K562 (cell line): ENCODE data around the gene SLC35A4. TPM values are rescaled to one million over a fixed set of nuclear protein-coding genes. Genes with fewer than 3 reads are reported as not detected.

ENCODE experiments used
- CHD7 ChIP-seq: fragments of 200-600 bp; sonication (generic); IDR thresholded peaks from one replicate; pipeline ENCODE4 v1.6.1; 2012; ENCODE audit warnings: mild to moderate bottlenecking, low read depth, low read length, inconsistent platforms
- HMG20A ChIP-seq: fragments of 450-650 bp; formaldehyde crosslinking; conservative IDR thresholded peaks from 2 replicates; pipeline ENCODE4 v1.4.0; 2020; ENCODE audit warnings: mild to moderate bottlenecking, mixed read lengths
- KDM5B ChIP-seq: fragments of 200-600 bp; sonication (generic); IDR thresholded peaks from 2 replicates; pipeline ENCODE4 v1.6.1; 2012; ENCODE audit warnings: low read depth, mild to moderate bottlenecking, moderate library complexity, low read length, control low read depth, inconsistent platforms; ENCODE audit not compliant: insufficient replicate concordance
- XRCC3 ChIP-seq: fragments of 450-650 bp; IDR thresholded peaks from 2 replicates; pipeline ENCODE4 v1.6.1; 2017; ENCODE audit warnings: mild to moderate bottlenecking, moderate library complexity
- ZNF165 ChIP-seq: fragments of 250-450 bp; sonication (Bioruptor Pico); IDR thresholded peaks from 2 replicates; pipeline ENCODE4 v1.4.0; 2020; ENCODE audit warnings: borderline replicate concordance
- polyA plus RNA-seq, 8 experiments: library from polyadenylated mRNA; depleted of rRNA in 4 of 8; stranded (reverse) in 5 of 8; unstranded in 3 of 8; fragments of >200 nt; fragmentation: Nextera tagmentation in 2 of 8; fragmentation: Illumina TruSeq in 1 of 8; extraction: Ambion mirVana in 2 of 8; extraction: Trizol in 1 of 8; gene quantifications; 2 replicates each; pipeline versions ENCODE4 v1.2.1 to v1.2.3, GENCODE V29; 2011 to 2014; ENCODE audit warnings: inconsistent platforms in 1 of 8, missing spikeins in 1 of 8
- total RNA-seq, 7 experiments: library from RNA; depleted of rRNA in 6 of 7; stranded (reverse); fragments of >200 nt in 6 of 7; fragmentation: Illumina TruSeq in 2 of 7; extraction: Trizol in 2 of 7; gene quantifications; 2 replicates each; pipeline versions ENCODE4 v1.2.1 to v1.2.3, GENCODE V29; 2011 to 2021; ENCODE audit warnings: low replicate concordance in 1 of 7
- TF ChIP-seq, protein P1 (sequence below): fragments of 200-400 bp; formaldehyde crosslinking; IDR thresholded peaks from 2 replicates; pipeline ENCODE4 v1.6.1; 2017; ENCODE audit warnings: mild to moderate bottlenecking, low read depth, low read length, moderate library complexity

SLC35A4 gene
- total and polyA plus RNA-seq, 9 of the 15 experiments (the other 6 are each of a cell fraction or from before 2014, with no cell fraction given): 21.8 to 171 (median 42.5) TPM

DNA sequence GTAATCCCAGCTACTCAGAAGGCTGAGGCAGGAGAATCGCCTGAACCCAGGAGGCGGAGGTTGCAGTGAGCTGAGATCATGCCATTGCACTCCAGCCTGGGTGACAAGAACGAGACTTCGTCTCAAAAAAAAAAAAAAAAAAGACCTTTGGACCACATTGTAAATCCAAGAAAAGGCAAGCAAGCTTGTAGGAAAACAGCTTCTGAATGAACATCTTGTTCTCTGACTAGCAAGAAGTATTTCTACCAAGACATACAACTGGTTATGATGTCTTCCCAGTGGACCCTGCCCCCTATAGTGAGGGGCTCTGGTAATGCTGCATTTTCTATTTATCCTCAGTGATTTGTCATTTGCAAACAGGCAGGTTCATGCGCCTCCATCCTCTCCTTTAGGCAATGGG is 21.7 kb upstream of the SLC35A4 start (continued):
- no peak for TF ChIP-seq ZNF165
- no peak for TF ChIP-seq XRCC3
- TF ChIP-seq CHD7: no peak
- TF ChIP-seq KDM5B: no peak
- no peak for TF ChIP-seq HMG20A (CRISPR knock-in tag)
- TF ChIP-seq, protein P1, sequence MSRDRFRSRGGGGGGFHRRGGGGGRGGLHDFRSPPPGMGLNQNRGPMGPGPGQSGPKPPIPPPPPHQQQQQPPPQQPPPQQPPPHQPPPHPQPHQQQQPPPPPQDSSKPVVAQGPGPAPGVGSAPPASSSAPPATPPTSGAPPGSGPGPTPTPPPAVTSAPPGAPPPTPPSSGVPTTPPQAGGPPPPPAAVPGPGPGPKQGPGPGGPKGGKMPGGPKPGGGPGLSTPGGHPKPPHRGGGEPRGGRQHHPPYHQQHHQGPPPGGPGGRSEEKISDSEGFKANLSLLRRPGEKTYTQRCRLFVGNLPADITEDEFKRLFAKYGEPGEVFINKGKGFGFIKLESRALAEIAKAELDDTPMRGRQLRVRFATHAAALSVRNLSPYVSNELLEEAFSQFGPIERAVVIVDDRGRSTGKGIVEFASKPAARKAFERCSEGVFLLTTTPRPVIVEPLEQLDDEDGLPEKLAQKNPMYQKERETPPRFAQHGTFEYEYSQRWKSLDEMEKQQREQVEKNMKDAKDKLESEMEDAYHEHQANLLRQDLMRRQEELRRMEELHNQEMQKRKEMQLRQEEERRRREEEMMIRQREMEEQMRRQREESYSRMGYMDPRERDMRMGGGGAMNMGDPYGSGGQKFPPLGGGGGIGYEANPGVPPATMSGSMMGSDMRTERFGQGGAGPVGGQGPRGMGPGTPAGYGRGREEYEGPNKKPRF: no peak
